HL-60 (cell line): Measurements from ENCODE around the gene TMEM229A.
"Not testable (repeated sequence)": the region's sequence is repeated elsewhere in the genome, so short reads cannot be mapped to it uniquely, and the experiment has no call there.

Experiments used
- DNase-seq, 2 experiments: peaks; one replicate each; pipeline ENCODE4 v3.0.0-alpha.2; 2010 to 2020; ENCODE audit warnings: low read depth in 1 of 2, low spot score in 1 of 2
- H3K27ac ChIP-seq: fragments of 250-450 bp; sonication (Bioruptor Pico); replicated peaks from 2 replicates; pipeline ENCODE4 v1.5.1; 2020; ENCODE audit warnings: mild to moderate bottlenecking, moderate library complexity
- H3K27me3 ChIP-seq: fragments of 250-450 bp; sonication (Bioruptor Pico); 2 replicates; pipeline ENCODE4 v1.5.1; 2021; ENCODE audit warnings: mild to moderate bottlenecking, moderate library complexity; ENCODE audit not compliant: insufficient read depth, poor library complexity, severe bottlenecking
- H3K4me3 ChIP-seq: replicated peaks from 2 replicates; pipeline ENCODE4 v1.5.1; 2011; ENCODE audit warnings: mild to moderate bottlenecking, control low read depth, low read length; ENCODE audit not compliant: insufficient read depth
- GABPA ChIP-seq: IDR thresholded peaks from 2 replicates; pipeline ENCODE4 v1.6.1; 2012; ENCODE audit warnings: low read depth
- POLR2AphosphoS5 ChIP-seq: IDR thresholded peaks from 2 replicates; pipeline ENCODE4 v1.6.1; 2012; ENCODE audit warnings: low read depth
- SPI1 ChIP-seq: IDR thresholded peaks from 2 replicates; pipeline ENCODE4 v1.6.1; 2012; ENCODE audit warnings: low read depth, mild to moderate bottlenecking, borderline replicate concordance
- TF ChIP-seq, protein P1 (sequence below): IDR thresholded peaks from 2 replicates; pipeline ENCODE4 v1.6.1; 2012; ENCODE audit warnings: low read depth; ENCODE audit not compliant: insufficient replicate concordance
- TF ChIP-seq, protein P2 (sequence below): IDR thresholded peaks from one replicate; pipeline ENCODE4 v1.5.1; 2011; ENCODE audit warnings: low read length, control low read depth, inconsistent platforms; ENCODE audit not compliant: insufficient read depth

The TMEM229A gene

DNA sequence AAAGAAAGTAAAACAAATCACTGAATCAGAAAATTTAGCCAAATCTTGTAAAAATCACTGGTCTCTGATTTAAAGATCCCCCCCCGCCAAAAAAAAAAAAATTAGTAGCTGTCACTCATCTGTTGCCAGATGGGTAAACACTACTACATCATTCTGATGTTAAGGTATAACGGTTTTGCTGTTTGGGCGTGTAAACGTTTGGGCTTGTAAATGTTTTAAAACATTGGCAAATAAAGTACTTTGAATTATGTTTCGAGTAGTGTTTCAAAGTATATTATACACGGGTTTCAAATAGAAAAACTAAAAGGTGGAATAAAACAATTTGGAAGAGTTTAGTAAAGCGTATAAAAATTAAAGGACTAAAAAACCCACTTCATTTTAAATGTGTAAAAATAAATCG lies 1.5 kb downstream of the TMEM229A start:
- Histone ChIP-seq H3K4me3 (no peak overlapping the region), H3K27me3 (peaks cover 46% of the 10 kb centered on the region), H3K27ac (no peak overlapping the region)
- DNase-seq = no peak
- TF ChIP-seq, protein P1, sequence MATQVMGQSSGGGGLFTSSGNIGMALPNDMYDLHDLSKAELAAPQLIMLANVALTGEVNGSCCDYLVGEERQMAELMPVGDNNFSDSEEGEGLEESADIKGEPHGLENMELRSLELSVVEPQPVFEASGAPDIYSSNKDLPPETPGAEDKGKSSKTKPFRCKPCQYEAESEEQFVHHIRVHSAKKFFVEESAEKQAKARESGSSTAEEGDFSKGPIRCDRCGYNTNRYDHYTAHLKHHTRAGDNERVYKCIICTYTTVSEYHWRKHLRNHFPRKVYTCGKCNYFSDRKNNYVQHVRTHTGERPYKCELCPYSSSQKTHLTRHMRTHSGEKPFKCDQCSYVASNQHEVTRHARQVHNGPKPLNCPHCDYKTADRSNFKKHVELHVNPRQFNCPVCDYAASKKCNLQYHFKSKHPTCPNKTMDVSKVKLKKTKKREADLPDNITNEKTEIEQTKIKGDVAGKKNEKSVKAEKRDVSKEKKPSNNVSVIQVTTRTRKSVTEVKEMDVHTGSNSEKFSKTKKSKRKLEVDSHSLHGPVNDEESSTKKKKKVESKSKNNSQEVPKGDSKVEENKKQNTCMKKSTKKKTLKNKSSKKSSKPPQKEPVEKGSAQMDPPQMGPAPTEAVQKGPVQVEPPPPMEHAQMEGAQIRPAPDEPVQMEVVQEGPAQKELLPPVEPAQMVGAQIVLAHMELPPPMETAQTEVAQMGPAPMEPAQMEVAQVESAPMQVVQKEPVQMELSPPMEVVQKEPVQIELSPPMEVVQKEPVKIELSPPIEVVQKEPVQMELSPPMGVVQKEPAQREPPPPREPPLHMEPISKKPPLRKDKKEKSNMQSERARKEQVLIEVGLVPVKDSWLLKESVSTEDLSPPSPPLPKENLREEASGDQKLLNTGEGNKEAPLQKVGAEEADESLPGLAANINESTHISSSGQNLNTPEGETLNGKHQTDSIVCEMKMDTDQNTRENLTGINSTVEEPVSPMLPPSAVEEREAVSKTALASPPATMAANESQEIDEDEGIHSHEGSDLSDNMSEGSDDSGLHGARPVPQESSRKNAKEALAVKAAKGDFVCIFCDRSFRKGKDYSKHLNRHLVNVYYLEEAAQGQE = no peak
- TF ChIP-seq, protein P2, sequence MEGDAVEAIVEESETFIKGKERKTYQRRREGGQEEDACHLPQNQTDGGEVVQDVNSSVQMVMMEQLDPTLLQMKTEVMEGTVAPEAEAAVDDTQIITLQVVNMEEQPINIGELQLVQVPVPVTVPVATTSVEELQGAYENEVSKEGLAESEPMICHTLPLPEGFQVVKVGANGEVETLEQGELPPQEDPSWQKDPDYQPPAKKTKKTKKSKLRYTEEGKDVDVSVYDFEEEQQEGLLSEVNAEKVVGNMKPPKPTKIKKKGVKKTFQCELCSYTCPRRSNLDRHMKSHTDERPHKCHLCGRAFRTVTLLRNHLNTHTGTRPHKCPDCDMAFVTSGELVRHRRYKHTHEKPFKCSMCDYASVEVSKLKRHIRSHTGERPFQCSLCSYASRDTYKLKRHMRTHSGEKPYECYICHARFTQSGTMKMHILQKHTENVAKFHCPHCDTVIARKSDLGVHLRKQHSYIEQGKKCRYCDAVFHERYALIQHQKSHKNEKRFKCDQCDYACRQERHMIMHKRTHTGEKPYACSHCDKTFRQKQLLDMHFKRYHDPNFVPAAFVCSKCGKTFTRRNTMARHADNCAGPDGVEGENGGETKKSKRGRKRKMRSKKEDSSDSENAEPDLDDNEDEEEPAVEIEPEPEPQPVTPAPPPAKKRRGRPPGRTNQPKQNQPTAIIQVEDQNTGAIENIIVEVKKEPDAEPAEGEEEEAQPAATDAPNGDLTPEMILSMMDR = no peak
- TF ChIP-seq GABPA = no peak
- no peak for TF ChIP-seq POLR2AphosphoS5
- TF ChIP-seq SPI1 = no peak

DNA sequence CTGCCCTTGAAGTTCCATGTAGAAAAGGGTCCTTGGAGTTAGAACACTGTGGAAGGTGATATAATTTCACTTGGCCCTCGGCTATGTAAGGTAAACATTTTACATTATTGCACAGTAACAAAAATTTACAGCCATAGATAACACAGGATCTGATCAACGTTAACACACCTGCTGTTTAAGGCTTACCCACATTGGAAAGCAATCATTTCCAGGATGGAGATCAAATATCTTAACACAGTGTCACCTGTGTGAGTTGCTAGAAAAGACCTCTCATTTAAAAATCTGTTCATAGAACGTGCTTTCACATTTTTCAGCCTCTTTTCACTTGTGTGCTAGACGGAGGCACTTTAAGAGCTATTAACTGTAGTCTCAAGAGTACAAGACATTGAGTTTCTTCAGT lies 1.9 kb downstream of the TMEM229A start:
- Histone ChIP-seq H3K27ac (no peak overlapping the region), H3K4me3 (no peak overlapping the region), H3K27me3 (peaks cover 46% of the 10 kb centered on the region)
- DNase-seq = no peak
- no peak for TF ChIP-seq GABPA

DNA sequence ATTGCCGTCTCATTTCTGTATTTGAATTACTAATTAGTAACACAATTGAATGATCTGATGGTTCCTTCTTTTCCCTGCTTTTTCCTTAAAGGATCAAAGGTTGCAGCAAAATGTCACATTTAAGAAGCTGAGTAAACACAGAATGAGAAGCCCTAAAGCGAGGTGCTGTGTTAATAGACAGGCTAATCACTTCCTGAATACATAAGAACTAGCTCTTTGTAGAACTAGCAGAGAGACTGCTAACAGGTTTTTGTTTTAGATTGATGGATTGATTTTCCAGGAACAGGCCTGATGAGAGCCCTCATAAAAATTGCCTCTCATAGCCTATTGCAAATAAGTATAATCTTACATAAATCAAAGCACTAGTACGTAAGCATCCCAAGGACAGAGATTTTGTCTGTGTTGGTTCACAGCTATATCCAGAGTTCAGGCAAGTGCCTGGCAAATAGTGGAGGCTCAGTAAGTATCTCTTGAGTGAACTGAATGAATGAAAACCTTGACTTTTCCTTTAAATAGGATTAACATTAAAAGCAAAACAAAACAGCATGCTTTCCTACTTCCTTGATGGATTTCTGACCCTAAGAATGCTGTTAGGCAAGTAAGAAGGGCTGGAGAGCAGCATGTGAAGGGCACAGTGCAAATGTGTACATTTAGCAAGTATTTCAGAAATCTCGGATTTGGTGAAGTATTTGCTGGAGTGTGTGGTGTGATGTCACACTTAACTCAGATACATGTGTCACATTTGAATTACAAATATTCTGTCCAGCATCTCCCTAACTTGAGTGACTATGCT lies 3.3 kb downstream of the TMEM229A start:
- Histone ChIP-seq H3K27me3 (peaks cover 41% of the 10 kb centered on the region), H3K4me3 (no peak overlapping the region), H3K27ac (no peak overlapping the region)
- TF ChIP-seq, protein P2 = no peak
- TF ChIP-seq GABPA = no peak
- no peak for TF ChIP-seq SPI1
- TF ChIP-seq, protein P1 = no peak
- no peak for TF ChIP-seq POLR2AphosphoS5
- DNase-seq = no peak

DNA sequence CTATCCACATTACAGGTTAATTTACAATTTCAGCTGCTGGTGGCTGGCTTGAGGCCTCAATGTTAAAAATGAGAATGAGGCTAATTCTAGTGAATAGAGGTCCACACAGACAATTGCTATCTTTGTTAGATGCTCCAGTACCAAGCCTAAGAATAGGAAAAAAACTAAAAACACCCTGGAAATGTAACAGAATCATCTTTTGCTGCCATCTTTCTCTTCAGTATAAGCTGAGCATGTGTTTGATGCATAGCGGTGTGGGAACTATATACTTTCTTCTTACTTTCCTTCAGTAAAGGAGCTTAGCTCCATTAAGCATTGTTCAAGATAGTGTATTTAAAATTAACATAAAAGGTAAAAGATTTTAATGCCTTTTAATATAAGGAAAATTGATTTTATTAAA lies 5.6 kb downstream of the TMEM229A start:
- TF ChIP-seq SPI1 (no peak), GABPA (no peak), POLR2AphosphoS5 (no peak)
- TF ChIP-seq, protein P1 = no peak
- TF ChIP-seq, protein P2 = no peak
- DNase-seq = no peak
- Histone ChIP-seq H3K27me3 (peaks cover 28% of the 10 kb centered on the region), H3K27ac (no peak overlapping the region), H3K4me3 (no peak overlapping the region)

DNA sequence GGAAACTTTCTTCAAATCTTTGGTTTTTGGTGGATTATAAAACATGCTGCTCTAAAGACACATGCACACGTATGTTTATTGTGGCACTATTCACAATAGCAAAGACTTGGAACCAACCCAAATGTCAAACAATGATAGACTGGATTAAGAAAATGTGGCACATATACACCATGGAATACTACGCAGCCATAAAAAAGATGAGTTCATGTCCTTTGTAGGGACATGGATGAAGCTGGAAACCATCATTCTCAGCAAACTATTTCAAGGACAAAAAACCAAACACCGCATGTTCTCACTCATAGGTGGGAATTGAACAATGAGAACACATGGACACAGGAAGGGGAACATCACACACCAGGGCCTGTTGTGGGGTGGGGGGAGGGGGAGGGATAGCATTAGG lies 8.5 kb downstream of the TMEM229A start:
- not testable (repeated sequence) for H3K4me3 ChIP-seq, H3K27ac ChIP-seq, DNase-seq, H3K27me3 ChIP-seq
